ENCODE data around the gene ADGRL3. TPM values are rescaled to one million over a fixed set of nuclear protein-coding genes. Genes with fewer than 3 reads are reported as not detected.

Gene ADGRL3
- total RNA-seq, 4 donors from 2014 or later, result 4.6 to 7.1 (median 6.3) TPM

GRCh38 chr4:61312526-61312925, 112.4 kb downstream of the ADGRL3 start:
- DNase-seq (ENCODE audit: extremely low spot score), result no peak
- H3K4me1 ChIP-seq, result no peaks in the 10 kb centered on the region
- H3K27ac ChIP-seq (replicated peaks in 1 of 4), result no peak overlapping the region
- no peak overlapping the region for H3K4me3 ChIP-seq
- no peaks in the 10 kb centered on the region for H3K9me3 ChIP-seq
- WGBS, result 97% methylated on average over 1 of the region's 1 CpG
- no peaks in the 10 kb centered on the region for H3K27me3 ChIP-seq
- H3K36me3 ChIP-seq, result no peaks in the 10 kb centered on the region
- intact Hi-C loops (cut with DNase I), result no loop called here
- TF ChIP-seq POLR2A (IDR thresholded peaks at IDR 0.05; ENCODE audit: low read depth), result no peak

DNA sequence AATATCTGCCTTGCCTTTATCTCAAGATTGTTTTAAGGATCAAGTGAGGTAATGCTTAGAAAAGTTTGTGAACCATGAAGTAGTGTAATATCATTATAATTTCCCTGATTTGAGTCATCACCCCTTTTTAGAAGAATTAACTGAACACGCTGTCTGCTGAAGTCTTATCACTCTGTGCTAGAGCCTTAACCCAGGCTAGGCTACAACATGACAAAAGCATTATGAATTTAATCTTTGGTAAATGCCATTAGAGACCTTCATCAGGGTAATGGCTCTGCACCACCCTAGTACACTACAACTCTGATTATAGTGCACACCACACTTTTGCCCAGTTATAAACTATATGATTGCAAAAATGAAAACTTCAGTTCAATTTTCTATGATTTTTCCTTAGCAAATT, 118.3 kb downstream of the ADGRL3 start:
- TF ChIP-seq CTCF (IDR thresholded peaks at IDR 0.05), result no peak
- no peak for TF ChIP-seq EP300 (IDR thresholded peaks at IDR 0.05)
- TF ChIP-seq POLR2AphosphoS5 (IDR thresholded peaks at IDR 0.05), result no peak
- no peak for TF ChIP-seq POLR2A (IDR thresholded peaks at IDR 0.05; ENCODE audit: low read depth)
- H3K4me1 ChIP-seq, result peaks cover 0 to 8% (median 5%) of the 10 kb centered on the region in 4 donors
- H3K36me3 ChIP-seq, result no peaks in the 10 kb centered on the region
- 89% methylated on average over 1 of the region's 1 CpG for WGBS
- no peaks in the 10 kb centered on the region for H3K27me3 ChIP-seq
- intact Hi-C loops (cut with DNase I), result no loop called here
- no peak overlapping the region for H3K27ac ChIP-seq (replicated peaks in 1 of 4)
- peaks cover 0 to 5% (median under 1%) of the 10 kb centered on the region in 4 donors for H3K9me3 ChIP-seq
- DNase-seq (ENCODE audit: extremely low spot score), result no peak
- H3K4me3 ChIP-seq, result no peak overlapping the region

GRCh38 chr4:61319156-61319555, 119.0 kb downstream of the ADGRL3 start:
- TF ChIP-seq EP300 (IDR thresholded peaks at IDR 0.05), result no peak
- TF ChIP-seq POLR2A (IDR thresholded peaks at IDR 0.05; ENCODE audit: low read depth), result no peak
- no peak for TF ChIP-seq POLR2AphosphoS5 (IDR thresholded peaks at IDR 0.05)
- no peak for TF ChIP-seq CTCF (IDR thresholded peaks at IDR 0.05)
- Histone ChIP-seq H3K4me1 (peaks cover 0 to 8% (median 5%) of the 10 kb centered on the region in 4 donors), H3K27ac (replicated peaks in 1 of 4) (no peak overlapping the region), H3K27me3 (no peaks in the 10 kb centered on the region), H3K36me3 (no peaks in the 10 kb centered on the region), H3K9me3 (peaks cover 0 to 12% (median 4%) of the 10 kb centered on the region in 4 donors), H3K4me3 (no peak overlapping the region)
- DNase-seq (ENCODE audit: extremely low spot score), result no peak
- intact Hi-C loops (cut with DNase I), result no loop called here

DNA sequence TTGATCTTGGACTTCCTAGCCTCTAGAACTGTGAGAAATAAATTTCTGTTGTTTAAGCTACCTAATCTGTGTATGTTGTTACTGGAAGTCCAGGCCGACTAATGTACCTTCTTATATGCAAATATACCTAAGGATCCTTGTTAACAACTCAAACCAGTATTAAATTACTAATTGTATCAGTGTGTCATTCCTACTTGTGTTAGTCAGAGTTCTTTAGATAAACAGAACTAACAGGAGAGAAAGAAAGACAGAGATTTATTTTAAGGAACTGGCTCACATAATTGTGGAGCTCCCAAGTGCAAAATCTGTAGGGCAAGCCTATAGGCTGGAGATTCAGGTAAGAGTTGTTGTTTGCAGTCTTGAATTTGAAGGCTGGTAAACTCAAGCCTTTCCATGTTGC, 120.0 kb downstream of the ADGRL3 start:
- DNase-seq (ENCODE audit: extremely low spot score), result no peak
- intact Hi-C loops (cut with DNase I), result no loop called here
- Histone ChIP-seq H3K4me1 (peaks cover 0 to 8% (median 5%) of the 10 kb centered on the region in 4 donors), H3K4me3 (no peak overlapping the region), H3K27me3 (no peaks in the 10 kb centered on the region), H3K36me3 (no peaks in the 10 kb centered on the region), H3K27ac (replicated peaks in 1 of 4) (no peak overlapping the region), H3K9me3 (peaks cover 0 to 12% (median 4%) of the 10 kb centered on the region in 4 donors)
- no peak for TF ChIP-seq POLR2AphosphoS5 (IDR thresholded peaks at IDR 0.05)
- no peak for TF ChIP-seq POLR2A (IDR thresholded peaks at IDR 0.05; ENCODE audit: low read depth)
- TF ChIP-seq CTCF (IDR thresholded peaks at IDR 0.05), result no peak
- no peak for TF ChIP-seq EP300 (IDR thresholded peaks at IDR 0.05)
- 59% methylated on average over 1 of the region's 1 CpG for WGBS

GRCh38 chr4:61320631-61321030, 120.5 kb downstream of the ADGRL3 start:
- 61% methylated on average over 1 of the region's 1 CpG for WGBS
- intact Hi-C loops (cut with DNase I), result no loop called here
- TF ChIP-seq EP300 (IDR thresholded peaks at IDR 0.05), result no peak
- TF ChIP-seq CTCF (IDR thresholded peaks at IDR 0.05), result no peak
- TF ChIP-seq POLR2A (IDR thresholded peaks at IDR 0.05; ENCODE audit: low read depth), result no peak
- TF ChIP-seq POLR2AphosphoS5 (IDR thresholded peaks at IDR 0.05), result no peak

More at GRCh38 chr4:61320631-61321030, 120.5 kb downstream of the ADGRL3 start:
- H3K27ac ChIP-seq (replicated peaks in 1 of 4), result no peak overlapping the region
- DNase-seq (ENCODE audit: extremely low spot score), result no peak
- no peaks in the 10 kb centered on the region for H3K27me3 ChIP-seq
- H3K9me3 ChIP-seq, result peaks cover 0 to 12% (median 4%) of the 10 kb centered on the region in 4 donors
- no peak overlapping the region for H3K4me3 ChIP-seq
- H3K36me3 ChIP-seq, result no peaks in the 10 kb centered on the region
- H3K4me1 ChIP-seq, result peaks cover 0 to 8% (median 5%) of the 10 kb centered on the region in 4 donors

All from esophagus muscularis mucosa (tissue), 4 donors.